OCI-LY7 (cell line): ENCODE measurements around the gene SLC2A2.

Experiments
- EZH2phosphoT487 ChIP-seq: fragments of 200-600 bp; sonication (generic); IDR thresholded peaks from 2 replicates; pipeline ENCODE4 v1.6.1; 2018; ENCODE audit warnings: low read depth, borderline replicate concordance, mild to moderate bottlenecking, mixed run types, antibody characterized with exemption, low read length, moderate library complexity, mixed read lengths
- TF ChIP-seq, protein P1 (sequence below): fragments of 200-600 bp; sonication (generic); conservative IDR thresholded peaks from 2 replicates; pipeline ENCODE4 v1.5.1; 2014; ENCODE audit warnings: mild to moderate bottlenecking, antibody characterized with exemption, low read length, moderate library complexity, mixed read lengths

- TF ChIP-seq, protein P1, sequence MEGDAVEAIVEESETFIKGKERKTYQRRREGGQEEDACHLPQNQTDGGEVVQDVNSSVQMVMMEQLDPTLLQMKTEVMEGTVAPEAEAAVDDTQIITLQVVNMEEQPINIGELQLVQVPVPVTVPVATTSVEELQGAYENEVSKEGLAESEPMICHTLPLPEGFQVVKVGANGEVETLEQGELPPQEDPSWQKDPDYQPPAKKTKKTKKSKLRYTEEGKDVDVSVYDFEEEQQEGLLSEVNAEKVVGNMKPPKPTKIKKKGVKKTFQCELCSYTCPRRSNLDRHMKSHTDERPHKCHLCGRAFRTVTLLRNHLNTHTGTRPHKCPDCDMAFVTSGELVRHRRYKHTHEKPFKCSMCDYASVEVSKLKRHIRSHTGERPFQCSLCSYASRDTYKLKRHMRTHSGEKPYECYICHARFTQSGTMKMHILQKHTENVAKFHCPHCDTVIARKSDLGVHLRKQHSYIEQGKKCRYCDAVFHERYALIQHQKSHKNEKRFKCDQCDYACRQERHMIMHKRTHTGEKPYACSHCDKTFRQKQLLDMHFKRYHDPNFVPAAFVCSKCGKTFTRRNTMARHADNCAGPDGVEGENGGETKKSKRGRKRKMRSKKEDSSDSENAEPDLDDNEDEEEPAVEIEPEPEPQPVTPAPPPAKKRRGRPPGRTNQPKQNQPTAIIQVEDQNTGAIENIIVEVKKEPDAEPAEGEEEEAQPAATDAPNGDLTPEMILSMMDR, result peak; percentile 81
- no peak for TF ChIP-seq EZH2phosphoT487
Observed at GRCh38 chr3:170961616-170962400, 64.7 kb downstream of the SLC2A2 start.
